ENCODE results near the gene LMNTD2.

Gene LMNTD2

GRCh38 chr11:595400-595799 is 34.9 kb upstream of the LMNTD2 start:
- Histone ChIP-seq H3K36me3 (ENCODE audit: insufficient read depth, low read length) (peaks cover 88% of the 10 kb centered on the region), H3K4me1 (ENCODE audit: insufficient read depth, low read length, severe bottlenecking) (no peaks in the 10 kb centered on the region), H3K9me3 (ENCODE audit: low read length) (no peaks in the 10 kb centered on the region), H3K4me3 (ENCODE audit: low read depth, low read length, poor library complexity, severe bottlenecking) (no peak overlapping the region), H4K20me1 (ENCODE audit: insufficient read depth, low read length) (no peaks in the 10 kb centered on the region), H3F3A (ENCODE audit: insufficient read depth, low read length) (no peaks in the 10 kb centered on the region), H3K27me3 (ENCODE audit: insufficient read depth, low read length) (no peaks in the 10 kb centered on the region), H3K27ac (ENCODE audit: low read depth, low read length, poor library complexity, severe bottlenecking) (no peak overlapping the region), H3K4me2 (ENCODE audit: low read length) (no peak overlapping the region), H2AFZ (ENCODE audit: low read length) (no peak overlapping the region), H3K9me2 (ENCODE audit: low read depth, low read length) (no peaks in the 10 kb centered on the region), H3K79me2 (ENCODE audit: insufficient read depth, low read length) (no peaks in the 10 kb centered on the region), H3K9ac (ENCODE audit: low read length) (no peak overlapping the region)
- TF ChIP-seq EZH2 (IDR thresholded peaks at IDR 0.05; ENCODE audit: borderline replicate concordance, low read length): no peak
- TF ChIP-seq, protein P1, sequence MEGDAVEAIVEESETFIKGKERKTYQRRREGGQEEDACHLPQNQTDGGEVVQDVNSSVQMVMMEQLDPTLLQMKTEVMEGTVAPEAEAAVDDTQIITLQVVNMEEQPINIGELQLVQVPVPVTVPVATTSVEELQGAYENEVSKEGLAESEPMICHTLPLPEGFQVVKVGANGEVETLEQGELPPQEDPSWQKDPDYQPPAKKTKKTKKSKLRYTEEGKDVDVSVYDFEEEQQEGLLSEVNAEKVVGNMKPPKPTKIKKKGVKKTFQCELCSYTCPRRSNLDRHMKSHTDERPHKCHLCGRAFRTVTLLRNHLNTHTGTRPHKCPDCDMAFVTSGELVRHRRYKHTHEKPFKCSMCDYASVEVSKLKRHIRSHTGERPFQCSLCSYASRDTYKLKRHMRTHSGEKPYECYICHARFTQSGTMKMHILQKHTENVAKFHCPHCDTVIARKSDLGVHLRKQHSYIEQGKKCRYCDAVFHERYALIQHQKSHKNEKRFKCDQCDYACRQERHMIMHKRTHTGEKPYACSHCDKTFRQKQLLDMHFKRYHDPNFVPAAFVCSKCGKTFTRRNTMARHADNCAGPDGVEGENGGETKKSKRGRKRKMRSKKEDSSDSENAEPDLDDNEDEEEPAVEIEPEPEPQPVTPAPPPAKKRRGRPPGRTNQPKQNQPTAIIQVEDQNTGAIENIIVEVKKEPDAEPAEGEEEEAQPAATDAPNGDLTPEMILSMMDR (IDR thresholded peaks at IDR 0.05; ENCODE audit: low read length): no peak

GRCh38 chr11:593347-593746 is 32.8 kb upstream of the LMNTD2 start:
- Histone ChIP-seq H3K27me3 (ENCODE audit: insufficient read depth, low read length) (no peaks in the 10 kb centered on the region), H2AFZ (ENCODE audit: low read length) (no peak overlapping the region), H3K4me3 (ENCODE audit: low read depth, low read length, poor library complexity, severe bottlenecking) (no peak overlapping the region), H3K27ac (ENCODE audit: low read depth, low read length, poor library complexity, severe bottlenecking) (no peak overlapping the region), H3K4me2 (ENCODE audit: low read length) (no peak overlapping the region), H3K36me3 (ENCODE audit: insufficient read depth, low read length) (peaks cover 92% of the 10 kb centered on the region), H3K9me3 (ENCODE audit: low read length) (no peaks in the 10 kb centered on the region), H4K20me1 (ENCODE audit: insufficient read depth, low read length) (no peaks in the 10 kb centered on the region), H3K9ac (ENCODE audit: low read length) (no peak overlapping the region), H3K4me1 (ENCODE audit: insufficient read depth, low read length, severe bottlenecking) (no peaks in the 10 kb centered on the region), H3K79me2 (ENCODE audit: insufficient read depth, low read length) (no peaks in the 10 kb centered on the region), H3F3A (ENCODE audit: insufficient read depth, low read length) (no peaks in the 10 kb centered on the region), H3K9me2 (ENCODE audit: low read depth, low read length) (no peaks in the 10 kb centered on the region)
- TF ChIP-seq, protein P1 (IDR thresholded peaks at IDR 0.05; ENCODE audit: low read length): no peak
- TF ChIP-seq EZH2 (IDR thresholded peaks at IDR 0.05; ENCODE audit: borderline replicate concordance, low read length): no peak

- H3K9ac ChIP-seq (ENCODE audit: low read length): no peak overlapping the region
- H4K20me1 ChIP-seq (ENCODE audit: insufficient read depth, low read length): no peaks in the 10 kb centered on the region
- peaks cover 92% of the 10 kb centered on the region for H3K36me3 ChIP-seq (ENCODE audit: insufficient read depth, low read length)
- TF ChIP-seq EZH2 (IDR thresholded peaks at IDR 0.05; ENCODE audit: borderline replicate concordance, low read length): no peak
- TF ChIP-seq, protein P1 (IDR thresholded peaks at IDR 0.05; ENCODE audit: low read length): no peak
- no peaks in the 10 kb centered on the region for H3K27me3 ChIP-seq (ENCODE audit: insufficient read depth, low read length)
- H2AFZ ChIP-seq (ENCODE audit: low read length): no peak overlapping the region
- H3K4me2 ChIP-seq (ENCODE audit: low read length): no peak overlapping the region
- no peaks in the 10 kb centered on the region for H3K9me3 ChIP-seq (ENCODE audit: low read length)
- no peaks in the 10 kb centered on the region for H3K79me2 ChIP-seq (ENCODE audit: insufficient read depth, low read length)
- no peaks in the 10 kb centered on the region for H3K9me2 ChIP-seq (ENCODE audit: low read depth, low read length)
- no peaks in the 10 kb centered on the region for H3F3A ChIP-seq (ENCODE audit: insufficient read depth, low read length)
- no peak overlapping the region for H3K27ac ChIP-seq (ENCODE audit: low read depth, low read length, poor library complexity, severe bottlenecking)
- H3K4me1 ChIP-seq (ENCODE audit: insufficient read depth, low read length, severe bottlenecking): no peaks in the 10 kb centered on the region
- no peak overlapping the region for H3K4me3 ChIP-seq (ENCODE audit: low read depth, low read length, poor library complexity, severe bottlenecking)
These were observed 32.4 kb upstream of the LMNTD2 start for GRCh38 chr11:592918-593317.
